HG03354 (cell line): Measurements from ENCODE around the gene SERPINA12.

ENCODE experiments used
- ATAC-seq: cut with Tn5 transposase; IDR thresholded peaks from one replicate; pipeline ENCODE4 v1.9.1; 2021; ENCODE audit warnings: mild to moderate bottlenecking; ENCODE audit not compliant: unreplicated experiment, poor library complexity, severe bottlenecking

Gene SERPINA12

DNA sequence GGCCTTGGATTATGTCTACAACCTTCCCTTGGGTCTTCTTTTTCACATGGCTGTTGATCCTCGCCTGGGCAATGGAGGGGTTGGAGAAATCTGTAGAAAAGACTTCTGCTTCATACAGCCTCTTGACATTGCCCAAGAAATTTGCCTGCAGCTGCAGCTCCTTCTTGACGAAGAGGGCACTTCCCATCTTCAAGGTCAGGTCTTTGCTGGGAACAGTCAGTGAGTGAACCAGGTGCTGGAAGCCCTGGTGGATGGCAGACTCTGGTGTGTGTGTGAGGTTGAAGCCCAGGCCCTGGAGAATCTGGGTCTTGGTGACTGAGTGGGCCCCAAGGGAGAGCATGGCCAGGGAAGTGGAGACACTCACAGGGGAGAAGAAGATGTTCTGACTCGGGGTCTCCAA lies 40.0 kb downstream of the SERPINA12 start:
- ATAC-seq, result no peak

DNA sequence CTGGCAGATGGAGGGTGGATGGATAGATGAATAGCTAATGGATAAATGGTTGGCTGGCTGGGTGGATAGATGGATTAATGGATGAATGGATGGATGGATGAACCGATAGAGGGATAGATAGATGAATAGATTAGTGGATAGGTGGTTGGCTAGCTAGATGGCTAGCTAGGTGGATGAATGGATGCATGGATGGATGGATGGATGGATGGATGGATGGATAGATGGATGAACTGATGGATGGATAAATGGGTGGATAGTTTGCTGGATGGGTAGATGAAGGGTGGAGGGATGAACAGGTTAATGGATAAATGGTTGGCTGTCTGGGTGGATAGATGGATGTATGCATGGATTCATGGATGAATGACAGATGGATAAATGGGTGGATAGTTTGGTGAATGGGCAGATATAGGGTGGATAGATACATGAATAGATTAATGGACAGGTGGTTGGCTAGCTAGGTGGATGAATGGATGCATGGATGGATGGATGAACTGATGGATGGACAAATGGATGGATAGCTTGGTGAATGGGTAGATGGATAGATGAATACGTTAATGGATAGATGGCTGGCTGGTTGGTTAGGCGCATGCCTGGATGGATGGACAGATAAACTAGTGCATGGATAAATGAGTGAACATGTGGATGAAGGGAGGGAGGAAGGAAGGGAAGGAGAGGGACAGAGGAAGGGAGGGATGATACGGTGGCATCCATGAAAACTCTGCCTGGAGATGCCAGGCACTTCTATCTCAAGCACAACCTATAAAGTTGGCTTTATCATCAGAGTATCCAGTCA lies 41.3 kb downstream of the SERPINA12 start:
- ATAC-seq, result no peak

DNA sequence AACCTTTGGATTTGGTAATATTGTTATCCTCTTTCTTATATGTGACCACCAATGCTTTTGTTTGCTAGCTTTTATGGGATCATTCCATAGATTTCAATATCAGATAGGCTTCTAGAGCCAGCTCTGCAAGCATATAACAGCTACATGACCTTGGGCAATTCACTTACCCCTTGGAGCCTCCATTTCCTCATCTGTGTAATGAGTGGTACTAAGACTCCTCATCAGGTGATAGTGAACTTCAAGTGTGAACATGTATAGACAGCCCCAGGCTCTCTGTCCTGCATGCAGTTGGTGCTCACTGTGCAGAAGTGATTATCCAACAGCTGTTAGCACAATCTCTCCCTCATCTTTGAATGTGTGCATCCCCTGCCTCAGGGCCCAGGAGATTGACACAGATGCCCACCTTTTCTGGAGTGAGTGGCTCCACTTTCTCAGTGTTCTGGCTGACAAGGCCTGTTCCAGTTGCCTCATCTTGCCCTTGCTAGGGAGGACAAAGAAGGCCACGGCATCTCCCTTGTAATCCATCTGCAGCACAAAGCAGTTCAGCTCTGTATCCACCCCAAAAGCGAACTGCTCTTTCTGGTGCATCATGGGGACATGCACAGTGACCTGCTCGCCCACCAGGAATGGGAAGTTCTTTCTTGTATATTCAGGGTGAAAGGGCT lies 42.4 kb downstream of the SERPINA12 start:
- ATAC-seq, result no peak

DNA sequence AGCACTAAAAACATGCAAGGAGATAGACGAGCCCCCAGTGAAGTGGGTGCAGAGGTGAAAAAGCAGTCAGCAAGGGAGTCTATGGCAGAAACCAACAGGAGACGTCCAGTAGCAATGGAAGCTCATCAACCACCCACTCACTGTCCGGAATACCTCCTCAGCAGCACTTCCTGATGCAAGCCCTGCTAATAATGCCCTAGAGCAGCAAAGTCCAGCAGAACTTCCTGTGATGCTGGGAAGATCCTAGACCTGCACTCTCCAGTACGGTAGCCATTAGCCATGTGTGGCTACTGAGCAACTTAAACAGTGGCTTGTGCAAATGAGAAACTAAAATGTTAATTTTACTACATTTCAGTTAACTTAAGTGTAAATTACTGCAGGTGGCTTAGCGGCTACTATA lies 44.2 kb downstream of the SERPINA12 start:
- no peak for ATAC-seq

DNA sequence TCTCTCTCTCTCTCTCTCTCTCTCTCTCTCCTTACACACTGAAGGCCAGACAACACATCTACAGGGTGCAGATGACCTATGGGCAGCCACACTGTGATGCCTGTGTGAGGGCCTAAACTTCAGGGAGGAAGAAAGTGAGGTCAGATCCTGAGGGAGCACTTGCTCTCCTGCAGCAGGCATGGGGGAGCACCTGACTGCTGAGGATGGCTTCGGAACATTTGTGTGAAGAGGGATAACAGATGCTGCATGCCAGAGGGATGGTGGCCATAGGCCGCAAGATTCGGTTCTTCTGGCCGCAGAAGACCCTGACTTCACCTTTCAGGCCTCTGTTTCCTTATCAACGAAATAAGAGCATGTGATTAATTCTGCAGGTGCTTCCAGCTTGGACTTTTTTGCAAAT lies 45.0 kb downstream of the SERPINA12 start:
- no peak for ATAC-seq

DNA sequence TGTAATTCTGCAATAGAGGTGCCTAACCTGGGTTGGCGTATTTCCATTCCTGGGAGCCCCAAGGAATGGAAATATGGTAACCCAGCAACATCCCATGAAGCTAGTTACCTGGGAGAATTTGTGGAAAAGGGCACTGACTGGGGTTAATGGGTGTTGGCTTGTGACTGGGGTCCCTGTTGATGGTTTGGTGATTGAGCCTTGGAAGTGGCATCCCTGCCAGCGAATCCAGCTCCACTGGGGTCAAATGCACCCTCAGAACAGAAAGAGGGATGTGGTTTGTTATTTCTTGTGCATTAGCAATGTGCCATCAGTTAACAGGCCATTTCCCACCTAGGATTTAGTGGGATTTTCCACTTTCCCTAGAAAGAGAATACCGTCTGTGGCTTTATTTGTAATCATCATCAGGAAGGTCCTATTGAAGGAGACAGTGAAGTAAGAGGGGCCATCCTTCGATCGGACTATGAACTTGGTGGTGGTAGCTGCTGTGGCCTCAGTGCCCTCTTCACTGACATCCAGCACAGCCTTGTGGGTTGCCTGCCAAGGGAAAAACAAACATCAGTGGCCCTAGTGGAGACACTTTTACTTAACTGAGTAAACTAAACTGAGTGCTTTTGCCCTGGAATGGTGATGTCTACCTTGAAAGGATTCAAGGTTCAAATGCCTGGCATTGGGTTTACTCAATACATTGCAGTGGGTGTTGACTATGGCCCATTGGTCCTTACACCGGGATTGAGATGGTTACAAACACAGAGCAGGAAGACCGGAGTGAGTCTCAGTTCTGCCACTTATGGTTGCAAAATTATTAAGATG lies 46.3 kb downstream of the SERPINA12 start:
- no peak for ATAC-seq

DNA sequence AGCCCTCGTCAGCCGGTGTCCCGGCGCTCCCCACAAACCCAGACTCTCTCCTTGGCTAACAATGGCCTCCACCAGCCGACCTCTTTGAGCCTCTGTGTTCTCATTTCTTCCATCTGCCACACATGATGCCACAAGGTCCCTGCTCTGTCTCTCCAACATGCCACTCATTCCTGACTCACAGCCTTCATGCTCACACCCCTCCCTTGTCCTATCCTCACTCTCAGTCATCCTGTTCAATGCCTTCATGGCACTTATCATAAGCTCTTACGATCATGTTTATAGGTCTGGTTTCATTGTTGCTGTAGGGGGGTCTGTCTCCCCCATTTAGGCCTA lies 47.1 kb downstream of the SERPINA12 start:
- no peak for ATAC-seq

DNA sequence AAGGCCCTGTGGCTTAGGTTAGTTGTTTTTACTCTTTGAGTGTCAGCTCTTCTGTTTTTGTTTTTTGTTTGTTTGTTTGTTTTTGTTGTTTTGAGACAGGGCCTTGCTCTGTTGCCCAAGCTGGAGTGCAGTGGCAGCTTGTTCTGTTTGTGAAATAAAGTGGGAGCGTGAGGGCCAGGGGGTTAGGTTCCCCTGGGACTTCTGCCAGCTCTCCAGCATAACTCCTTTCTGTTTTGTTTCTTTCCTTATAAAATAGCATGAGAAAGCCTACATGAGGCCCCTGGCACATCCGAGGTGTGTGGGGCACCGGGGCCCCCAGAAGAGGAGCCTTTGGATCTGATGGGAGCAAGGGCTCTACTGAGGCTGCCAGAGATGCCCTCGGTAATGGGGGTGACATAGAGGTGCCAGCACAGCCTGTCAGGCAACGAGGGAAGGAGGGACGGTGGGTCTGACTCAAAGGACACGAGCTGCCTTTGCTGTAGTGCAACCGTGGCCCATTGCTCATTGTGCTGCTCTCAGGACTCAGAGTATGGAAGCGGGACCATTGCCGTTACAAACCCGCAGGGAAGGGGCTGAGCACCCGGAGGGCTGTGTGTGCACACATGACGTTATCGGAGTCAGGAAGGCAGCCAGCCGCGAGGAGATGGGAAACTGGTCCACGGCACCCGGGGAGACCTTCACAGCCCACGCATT lies 47.6 kb downstream of the SERPINA12 start:
- ATAC-seq, result no peak

DNA sequence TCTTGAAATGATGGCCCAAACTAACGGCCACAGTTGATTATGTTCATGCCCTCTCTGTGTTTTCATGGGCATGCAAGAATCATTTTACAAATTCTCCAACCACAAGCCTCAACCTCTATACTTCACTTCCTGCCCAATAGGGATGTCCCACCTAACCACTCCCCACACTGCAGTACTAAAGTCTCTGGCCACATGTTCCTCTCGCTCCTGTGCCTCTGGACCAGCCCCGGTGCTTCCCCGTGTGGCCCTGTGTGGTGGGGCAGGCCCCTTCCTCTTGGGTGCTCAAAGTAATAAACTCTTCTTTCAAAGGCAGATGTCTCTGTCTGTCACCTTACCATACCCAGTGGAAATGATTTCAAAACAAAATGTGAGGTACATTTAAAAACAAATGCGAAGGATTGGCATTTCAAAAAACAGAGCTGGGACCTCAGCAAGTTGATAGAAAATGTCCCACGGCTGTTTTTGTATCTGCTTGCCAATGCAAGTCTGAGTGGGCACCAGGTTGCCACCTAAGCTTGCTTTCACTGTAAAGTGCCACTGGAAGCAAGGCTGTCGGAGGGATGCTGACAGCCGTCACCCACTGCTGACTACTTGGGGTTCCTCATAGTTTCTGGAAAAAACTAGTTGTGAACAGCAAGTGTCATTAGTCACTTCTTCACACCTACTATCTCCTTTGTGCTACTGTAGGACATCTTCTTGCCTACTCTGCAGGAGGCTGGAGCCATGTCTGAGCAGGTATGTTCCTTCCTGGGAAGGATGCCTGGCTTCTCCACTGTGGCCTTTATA lies 48.4 kb downstream of the SERPINA12 start:
- ATAC-seq, result no peak

DNA sequence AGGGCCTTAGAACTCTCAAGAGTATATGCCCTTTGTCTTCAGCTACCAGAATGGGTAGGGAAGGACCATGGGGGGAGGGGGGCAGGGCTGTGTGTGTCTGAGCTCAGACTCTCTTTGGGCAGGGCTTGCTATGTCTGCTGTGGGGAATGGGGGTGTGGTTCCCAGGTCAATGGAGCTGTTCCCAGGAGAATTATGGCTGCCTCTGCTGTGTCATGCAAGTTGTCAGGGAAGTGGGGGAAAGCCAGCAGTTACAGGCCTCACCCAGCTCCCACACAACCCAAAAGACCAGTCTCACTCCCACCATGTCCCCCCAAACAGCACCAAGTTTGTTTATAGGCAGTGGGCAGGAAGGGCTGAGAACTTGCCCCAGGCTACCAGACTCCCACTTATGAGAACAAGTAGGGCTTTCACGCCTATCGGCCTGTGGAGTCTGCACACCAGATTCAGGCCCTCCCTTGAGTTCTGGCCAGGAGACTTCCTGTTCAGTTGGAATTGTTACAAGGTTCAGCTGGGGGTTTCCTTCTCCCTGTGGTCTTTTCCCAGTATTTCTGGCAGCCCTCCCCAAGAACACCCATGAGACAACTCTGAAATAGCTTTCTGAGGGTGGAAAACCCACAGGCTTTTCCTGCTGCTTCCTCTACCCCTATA lies 50.6 kb downstream of the SERPINA12 start:
- no peak for ATAC-seq

DNA sequence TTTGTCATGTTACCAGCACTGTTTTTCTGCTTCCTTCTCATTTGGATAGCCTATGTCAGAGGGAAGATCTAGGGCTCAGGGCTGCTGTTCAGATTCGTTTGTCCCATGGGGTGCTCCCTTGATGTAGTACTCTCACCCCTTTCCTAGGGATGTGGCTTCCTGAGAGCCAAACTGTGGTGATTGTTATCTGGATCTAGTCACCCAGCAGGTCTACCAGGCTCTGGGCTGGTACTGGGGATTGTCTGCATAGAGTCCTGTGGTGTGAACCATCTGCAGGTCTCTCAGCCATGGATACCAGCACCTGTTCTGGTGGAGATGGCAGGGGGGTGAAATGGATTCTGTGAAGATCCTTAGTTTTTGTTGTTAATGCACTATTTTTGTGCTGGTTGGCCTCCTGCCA lies 51.2 kb downstream of the SERPINA12 start:
- ATAC-seq, result no peak

DNA sequence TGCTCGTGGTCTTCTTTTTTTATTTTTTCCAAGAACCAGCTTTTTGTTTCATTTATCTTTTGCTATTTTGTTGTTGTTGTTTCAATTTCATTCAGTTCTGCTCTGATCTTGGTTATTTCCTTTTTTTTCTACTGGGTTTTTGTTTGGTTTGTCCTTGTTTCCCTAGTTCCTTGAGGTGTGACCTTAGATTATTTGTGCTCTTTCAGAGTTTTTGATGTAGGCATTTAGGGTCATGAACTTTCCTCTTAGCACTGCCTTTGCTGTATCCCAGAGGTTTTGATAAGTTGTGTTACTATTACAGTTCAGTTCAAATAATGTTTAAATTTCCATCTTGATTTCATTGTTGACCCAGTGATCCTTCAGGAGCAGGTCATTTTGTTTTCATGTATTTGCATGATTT lies 53.3 kb downstream of the SERPINA12 start:
- ATAC-seq, result no peak

DNA sequence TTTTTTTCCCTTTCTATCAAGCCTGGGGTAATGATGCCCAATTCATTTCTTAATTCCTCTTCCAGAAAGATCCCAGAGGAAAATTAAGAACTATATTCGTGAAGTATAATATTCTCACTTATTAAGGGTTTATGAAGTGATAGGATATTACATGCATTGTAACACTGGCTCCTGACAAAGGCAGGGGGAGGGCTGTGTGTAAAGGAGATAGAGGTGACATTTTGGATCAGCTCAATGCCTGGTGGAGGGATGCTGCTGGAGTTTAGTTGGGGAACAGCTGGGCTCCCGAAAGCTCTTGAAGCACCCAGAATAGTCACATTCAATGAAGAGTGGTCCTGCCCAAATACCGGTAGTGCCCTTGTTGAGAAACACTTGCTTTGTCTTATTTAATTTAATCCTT lies 57.4 kb downstream of the SERPINA12 start:
- ATAC-seq, result no peak

DNA sequence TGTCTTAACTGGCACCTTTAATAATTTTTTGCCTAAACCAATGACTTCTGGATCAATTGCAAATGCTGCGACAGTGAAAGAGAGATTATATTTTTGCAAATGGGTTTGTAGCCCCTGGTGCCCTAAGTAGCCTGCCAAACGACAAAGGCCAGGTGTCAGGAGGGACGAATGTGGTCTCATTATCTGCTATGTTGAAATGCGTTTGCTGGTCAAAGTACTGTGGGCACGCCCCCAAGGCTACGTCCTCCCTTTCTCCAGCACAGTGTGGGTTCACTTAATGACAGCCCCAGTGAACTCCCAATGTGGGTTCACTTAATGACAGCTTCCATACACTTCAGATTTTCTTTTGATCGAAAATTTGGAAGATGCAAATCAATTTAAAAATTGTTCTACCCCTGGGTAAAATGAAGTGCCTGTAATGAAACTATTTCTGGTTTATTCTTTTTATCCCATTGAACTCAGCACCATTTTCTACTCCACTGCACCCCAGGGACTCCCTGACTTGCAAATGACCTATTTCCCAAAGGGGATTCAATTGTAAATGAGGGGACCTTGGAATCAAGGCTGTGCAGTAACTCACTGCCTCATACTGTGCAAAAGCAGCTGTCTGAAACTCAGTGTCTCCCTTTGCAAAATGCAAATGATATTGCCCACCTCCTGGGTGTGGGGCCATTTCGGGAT lies 58.0 kb downstream of the SERPINA12 start:
- ATAC-seq, result no peak

DNA sequence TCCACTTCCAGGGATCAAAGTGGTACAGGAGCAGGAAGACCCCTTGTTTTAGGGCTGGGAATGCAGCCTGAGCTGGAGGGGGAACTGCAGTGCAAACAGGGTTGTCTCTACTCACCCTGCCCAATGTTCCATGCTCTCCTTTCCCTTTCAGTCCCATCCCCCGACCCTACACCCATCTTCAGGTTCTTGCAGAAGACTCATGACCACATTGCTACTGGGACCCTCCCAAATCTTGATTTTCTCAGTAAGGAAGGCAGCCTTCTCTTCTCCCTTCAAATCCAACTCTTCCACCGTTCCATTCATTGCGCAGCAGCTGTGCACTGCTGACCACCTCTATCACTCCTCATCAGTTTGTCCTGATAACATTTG lies 58.6 kb downstream of the SERPINA12 start:
- ATAC-seq, result no peak

DNA sequence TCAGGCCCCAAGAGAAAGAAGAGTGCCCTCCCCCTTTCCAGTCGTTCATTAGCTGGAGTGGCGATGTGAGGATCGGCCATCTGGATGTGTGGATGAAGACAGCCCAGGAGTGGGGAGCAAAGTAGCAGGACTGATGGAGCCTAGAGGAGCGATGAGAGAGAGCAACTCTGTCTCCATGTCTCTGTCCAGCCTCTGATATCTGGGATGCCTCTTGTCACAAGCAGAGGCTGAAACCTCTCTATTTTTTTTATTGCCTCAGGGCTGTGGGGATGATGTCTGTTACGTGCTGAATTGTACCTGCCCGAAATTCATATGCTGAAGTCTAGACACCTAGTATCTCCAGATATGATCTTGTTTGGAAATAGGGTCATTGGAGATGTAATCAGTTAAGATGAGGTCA lies 59.3 kb downstream of the SERPINA12 start:
- ATAC-seq, result no peak

DNA sequence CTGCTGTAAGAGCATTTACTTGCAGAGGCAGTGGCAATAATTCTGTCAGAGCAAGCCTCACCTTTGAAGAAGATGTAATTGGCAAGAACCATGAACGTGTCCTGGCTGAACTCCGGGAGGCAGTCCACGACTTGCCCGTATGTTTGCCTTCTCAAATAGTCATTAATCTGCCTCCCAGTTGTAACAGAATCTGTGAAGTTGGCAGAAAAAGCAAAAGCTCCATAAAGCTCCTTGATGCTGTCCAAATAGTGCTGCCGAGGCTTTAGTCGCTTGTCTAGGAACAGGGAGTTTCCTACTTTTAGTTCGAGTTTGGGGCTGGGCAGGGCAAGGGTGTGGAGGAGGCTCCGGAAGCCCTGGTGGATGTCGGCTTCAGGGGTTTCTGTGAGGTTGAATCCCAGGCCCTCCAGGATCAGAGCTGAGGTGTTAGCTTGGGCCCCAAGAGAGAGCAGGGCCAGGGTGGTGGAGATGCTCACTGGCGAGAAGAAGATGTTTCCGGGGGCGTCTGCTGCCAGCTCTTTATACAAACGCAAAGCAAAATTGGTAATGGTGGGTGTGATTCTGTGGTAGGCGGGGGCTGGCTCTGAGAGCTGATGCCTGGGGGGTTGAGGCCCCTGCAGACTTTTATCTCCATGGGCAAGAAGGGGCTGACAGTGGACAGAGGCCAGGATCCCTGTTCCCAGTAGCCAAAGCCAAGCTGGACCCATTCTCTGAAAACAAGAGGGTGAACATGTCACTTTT lies 61.0 kb downstream of the SERPINA12 start:
- ATAC-seq, result no peak

DNA sequence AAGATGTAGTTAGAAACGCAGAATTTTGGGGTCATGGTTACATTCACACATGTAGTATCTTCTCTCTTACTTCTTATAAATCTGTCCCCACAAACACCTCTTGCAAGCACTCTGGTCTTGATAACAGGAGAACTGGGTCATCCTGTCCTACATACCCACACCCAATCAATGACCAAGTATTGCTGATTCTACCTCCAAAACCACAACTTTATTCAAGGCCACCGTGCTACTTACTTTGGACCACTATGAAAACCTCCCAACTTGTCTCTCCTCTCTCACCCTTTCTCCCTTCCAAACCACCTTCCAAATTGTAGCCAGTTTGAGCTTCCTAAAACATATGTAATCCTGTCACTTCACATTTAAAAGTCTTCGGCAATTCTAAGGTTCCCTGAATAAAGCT lies 62.1 kb downstream of the SERPINA12 start:
- no peak for ATAC-seq
